HEK293 (cell line): ENCODE results near the gene FOSB.

Experiments
- GLI4 ChIP-seq: fragments of 450-650 bp; formaldehyde crosslinking; IDR thresholded peaks from 2 replicates; pipeline ENCODE4 v1.5.1; 2016; ENCODE audit warnings: missing biosample characterization, missing genetic modification characterization
- MYNN ChIP-seq: fragments of 450-650 bp; formaldehyde crosslinking; IDR thresholded peaks from 2 replicates; pipeline ENCODE4 v1.5.1; 2016; ENCODE audit warnings: missing biosample characterization, missing genetic modification characterization, borderline replicate concordance
- SCRT1 ChIP-seq: fragments of 450-650 bp; formaldehyde crosslinking; IDR thresholded peaks from 2 replicates; pipeline ENCODE4 v1.5.1; 2016; ENCODE audit warnings: missing biosample characterization, missing genetic modification characterization, borderline replicate concordance
- SETDB1 ChIP-seq: IDR thresholded peaks from one replicate; pipeline ENCODE4 v1.6.1; 2017; ENCODE audit warnings: mild to moderate bottlenecking, low read length, moderate library complexity, mixed read lengths; ENCODE audit not compliant: insufficient read length
- ZBTB7A ChIP-seq: fragments of 450-650 bp; formaldehyde crosslinking; IDR thresholded peaks from 2 replicates; pipeline ENCODE4 v1.5.1; 2016; ENCODE audit warnings: low read depth, missing biosample characterization, missing genetic modification characterization
- ZFP3 ChIP-seq: fragments of 450-650 bp; formaldehyde crosslinking; IDR thresholded peaks from 2 replicates; pipeline ENCODE4 v1.5.1; 2016; ENCODE audit warnings: low read depth, missing biosample characterization, missing genetic modification characterization
- ZNF221 ChIP-seq: fragments of 450-650 bp; formaldehyde crosslinking; IDR thresholded peaks from 2 replicates; pipeline ENCODE4 v1.5.1; 2017; ENCODE audit warnings: missing biosample characterization, missing genetic modification characterization, borderline replicate concordance
- ZNF341 ChIP-seq: fragments of 450-650 bp; formaldehyde crosslinking; IDR thresholded peaks from 2 replicates; pipeline ENCODE4; 2016; ENCODE audit warnings: low read depth, missing biosample characterization, missing genetic modification characterization
- ZNF629 ChIP-seq: fragments of 450-650 bp; formaldehyde crosslinking; IDR thresholded peaks from 2 replicates; pipeline ENCODE4 v1.5.1; 2017; ENCODE audit warnings: missing biosample characterization, missing genetic modification characterization
- ZNF677 ChIP-seq: fragments of 450-650 bp; IDR thresholded peaks from 2 replicates; pipeline ENCODE4 v1.5.0; 2018; ENCODE audit warnings: missing biosample characterization, mild to moderate bottlenecking, missing genetic modification characterization, moderate library complexity
- TF ChIP-seq, protein P1 (sequence below): fragments of 450-650 bp; formaldehyde crosslinking; conservative IDR thresholded peaks from 2 replicates; pipeline ENCODE4 v1.5.1; 2016; ENCODE audit warnings: low read depth, missing biosample characterization, missing genetic modification characterization
- TF ChIP-seq, protein P2 (sequence below): fragments of 450-650 bp; formaldehyde crosslinking; IDR thresholded peaks from 2 replicates; pipeline ENCODE4; 2016; ENCODE audit warnings: missing biosample characterization, missing genetic modification characterization
- TF ChIP-seq, protein P3 (sequence below): fragments of 450-650 bp; formaldehyde crosslinking; IDR thresholded peaks from 2 replicates; pipeline ENCODE4 v1.5.1; 2017; ENCODE audit warnings: missing biosample characterization, missing genetic modification characterization
- TF ChIP-seq, protein P4 (sequence below): fragments of 450-650 bp; formaldehyde crosslinking; IDR thresholded peaks from 2 replicates; pipeline ENCODE4 v1.5.1; 2016; ENCODE audit warnings: missing biosample characterization, missing genetic modification characterization, borderline replicate concordance
- TF ChIP-seq, protein P5 (sequence below): fragments of 450-650 bp; formaldehyde crosslinking; IDR thresholded peaks from 2 replicates; pipeline ENCODE4 v1.5.1; 2016; ENCODE audit warnings: missing biosample characterization, missing genetic modification characterization
- TF ChIP-seq, protein P6 (sequence below): fragments of 450-650 bp; formaldehyde crosslinking; IDR thresholded peaks from 2 replicates; pipeline ENCODE4 v1.5.1; 2016; ENCODE audit warnings: missing biosample characterization, missing genetic modification characterization
- TF ChIP-seq, protein P7 (sequence below): fragments of 450-650 bp; formaldehyde crosslinking; optimal IDR thresholded peaks from 2 replicates; pipeline ENCODE3; 2016; ENCODE audit warnings: missing biosample characterization, mild to moderate bottlenecking, missing genetic modification characterization

FOSB gene

DNA sequence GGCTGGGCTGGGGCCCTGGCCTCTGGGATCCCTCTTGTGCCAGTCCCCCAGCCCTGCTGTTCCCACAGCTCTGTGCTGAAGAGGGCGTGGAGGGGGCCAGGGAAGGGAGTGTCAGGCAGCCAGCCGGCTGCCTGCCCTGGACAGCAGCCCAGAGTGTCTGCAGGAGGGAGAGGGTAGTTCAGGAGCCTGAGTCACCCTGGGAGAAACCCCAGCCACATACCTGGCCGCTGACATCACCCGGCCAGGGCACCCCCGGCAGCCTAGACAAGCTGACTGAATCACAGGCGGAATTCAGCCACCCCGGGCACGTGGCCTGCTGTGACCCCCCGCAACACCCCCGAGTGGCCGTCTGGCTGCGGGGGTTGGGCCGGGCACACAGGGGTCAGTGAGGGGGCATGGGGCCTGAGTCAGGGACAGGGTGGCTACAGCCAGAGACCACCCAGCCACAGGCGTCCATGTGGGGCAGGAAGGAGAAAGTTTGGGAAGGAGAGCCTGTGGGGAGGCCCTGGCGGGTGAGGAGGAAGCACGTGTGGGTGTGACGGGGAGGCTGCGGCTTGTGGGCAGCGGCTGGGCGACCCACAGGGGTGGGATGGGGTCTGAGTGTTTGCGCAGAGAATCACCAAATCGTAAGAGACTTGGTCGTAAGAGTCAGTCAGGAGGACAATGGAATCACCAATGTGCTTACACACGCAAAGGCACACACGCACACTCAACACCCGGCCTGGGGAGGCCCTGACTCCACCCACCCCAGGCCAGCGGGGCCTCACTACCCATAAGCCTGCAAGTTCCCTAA lies 11.9 kb upstream of the FOSB start (continued):
- TF ChIP-seq, protein P1, sequence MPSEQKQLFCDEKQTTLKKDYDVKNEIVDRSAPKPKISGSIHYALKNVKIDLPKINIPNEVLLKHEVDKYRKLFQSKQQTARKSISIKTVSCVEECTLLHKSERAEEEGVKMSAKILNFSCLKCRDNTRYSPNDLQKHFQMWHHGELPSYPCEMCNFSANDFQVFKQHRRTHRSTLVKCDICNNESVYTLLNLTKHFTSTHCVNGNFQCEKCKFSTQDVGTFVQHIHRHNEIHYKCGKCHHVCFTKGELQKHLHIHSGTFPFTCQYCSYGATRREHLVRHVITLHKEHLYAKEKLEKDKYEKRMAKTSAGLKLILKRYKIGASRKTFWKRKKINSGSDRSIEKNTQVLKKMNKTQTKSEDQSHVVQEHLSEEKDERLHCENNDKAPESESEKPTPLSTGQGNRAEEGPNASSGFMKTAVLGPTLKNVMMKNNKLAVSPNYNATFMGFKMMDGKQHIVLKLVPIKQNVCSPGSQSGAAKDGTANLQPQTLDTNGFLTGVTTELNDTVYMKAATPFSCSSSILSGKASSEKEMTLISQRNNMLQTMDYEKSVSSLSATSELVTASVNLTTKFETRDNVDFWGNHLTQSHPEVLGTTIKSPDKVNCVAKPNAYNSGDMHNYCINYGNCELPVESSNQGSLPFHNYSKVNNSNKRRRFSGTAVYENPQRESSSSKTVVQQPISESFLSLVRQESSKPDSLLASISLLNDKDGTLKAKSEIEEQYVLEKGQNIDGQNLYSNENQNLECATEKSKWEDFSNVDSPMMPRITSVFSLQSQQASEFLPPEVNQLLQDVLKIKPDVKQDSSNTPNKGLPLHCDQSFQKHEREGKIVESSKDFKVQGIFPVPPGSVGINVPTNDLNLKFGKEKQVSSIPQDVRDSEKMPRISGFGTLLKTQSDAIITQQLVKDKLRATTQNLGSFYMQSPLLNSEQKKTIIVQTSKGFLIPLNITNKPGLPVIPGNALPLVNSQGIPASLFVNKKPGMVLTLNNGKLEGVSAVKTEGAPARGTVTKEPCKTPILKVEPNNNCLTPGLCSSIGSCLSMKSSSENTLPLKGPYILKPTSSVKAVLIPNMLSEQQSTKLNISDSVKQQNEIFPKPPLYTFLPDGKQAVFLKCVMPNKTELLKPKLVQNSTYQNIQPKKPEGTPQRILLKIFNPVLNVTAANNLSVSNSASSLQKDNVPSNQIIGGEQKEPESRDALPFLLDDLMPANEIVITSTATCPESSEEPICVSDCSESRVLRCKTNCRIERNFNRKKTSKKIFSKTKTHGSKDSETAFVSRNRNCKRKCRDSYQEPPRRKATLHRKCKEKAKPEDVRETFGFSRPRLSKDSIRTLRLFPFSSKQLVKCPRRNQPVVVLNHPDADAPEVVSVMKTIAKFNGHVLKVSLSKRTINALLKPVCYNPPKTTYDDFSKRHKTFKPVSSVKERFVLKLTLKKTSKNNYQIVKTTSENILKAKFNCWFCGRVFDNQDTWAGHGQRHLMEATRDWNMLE (tag by site-specific recombination): 0 out of 2 replicates have a peak, but pooled peaks have one; percentile 14
- TF ChIP-seq, protein P2, sequence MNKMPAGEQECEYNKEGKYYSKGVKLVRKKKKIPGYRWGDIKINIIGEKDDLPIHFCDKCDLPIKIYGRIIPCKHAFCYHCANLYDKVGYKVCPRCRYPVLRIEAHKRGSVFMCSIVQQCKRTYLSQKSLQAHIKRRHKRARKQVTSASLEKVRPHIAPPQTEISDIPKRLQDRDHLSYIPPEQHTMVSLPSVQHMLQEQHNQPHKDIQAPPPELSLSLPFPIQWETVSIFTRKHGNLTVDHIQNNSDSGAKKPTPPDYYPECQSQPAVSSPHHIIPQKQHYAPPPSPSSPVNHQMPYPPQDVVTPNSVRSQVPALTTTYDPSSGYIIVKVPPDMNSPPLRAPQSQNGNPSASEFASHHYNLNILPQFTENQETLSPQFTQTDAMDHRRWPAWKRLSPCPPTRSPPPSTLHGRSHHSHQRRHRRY (tag by site-specific recombination): no peak
- peak; percentile 93 for TF ChIP-seq ZNF629 (tag by site-specific recombination)
- TF ChIP-seq ZNF677: no peak
- no peak for TF ChIP-seq MYNN (tag by site-specific recombination)
- TF ChIP-seq, protein P3, sequence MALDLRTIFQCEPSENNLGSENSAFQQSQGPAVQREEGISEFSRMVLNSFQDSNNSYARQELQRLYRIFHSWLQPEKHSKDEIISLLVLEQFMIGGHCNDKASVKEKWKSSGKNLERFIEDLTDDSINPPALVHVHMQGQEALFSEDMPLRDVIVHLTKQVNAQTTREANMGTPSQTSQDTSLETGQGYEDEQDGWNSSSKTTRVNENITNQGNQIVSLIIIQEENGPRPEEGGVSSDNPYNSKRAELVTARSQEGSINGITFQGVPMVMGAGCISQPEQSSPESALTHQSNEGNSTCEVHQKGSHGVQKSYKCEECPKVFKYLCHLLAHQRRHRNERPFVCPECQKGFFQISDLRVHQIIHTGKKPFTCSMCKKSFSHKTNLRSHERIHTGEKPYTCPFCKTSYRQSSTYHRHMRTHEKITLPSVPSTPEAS (tag by site-specific recombination): peak; percentile 52; the same call in 1 of the 2 replicates
- TF ChIP-seq ZBTB7A (tag by site-specific recombination): peak; percentile 60; the same call in 1 of the 2 replicates
- TF ChIP-seq, protein P4, sequence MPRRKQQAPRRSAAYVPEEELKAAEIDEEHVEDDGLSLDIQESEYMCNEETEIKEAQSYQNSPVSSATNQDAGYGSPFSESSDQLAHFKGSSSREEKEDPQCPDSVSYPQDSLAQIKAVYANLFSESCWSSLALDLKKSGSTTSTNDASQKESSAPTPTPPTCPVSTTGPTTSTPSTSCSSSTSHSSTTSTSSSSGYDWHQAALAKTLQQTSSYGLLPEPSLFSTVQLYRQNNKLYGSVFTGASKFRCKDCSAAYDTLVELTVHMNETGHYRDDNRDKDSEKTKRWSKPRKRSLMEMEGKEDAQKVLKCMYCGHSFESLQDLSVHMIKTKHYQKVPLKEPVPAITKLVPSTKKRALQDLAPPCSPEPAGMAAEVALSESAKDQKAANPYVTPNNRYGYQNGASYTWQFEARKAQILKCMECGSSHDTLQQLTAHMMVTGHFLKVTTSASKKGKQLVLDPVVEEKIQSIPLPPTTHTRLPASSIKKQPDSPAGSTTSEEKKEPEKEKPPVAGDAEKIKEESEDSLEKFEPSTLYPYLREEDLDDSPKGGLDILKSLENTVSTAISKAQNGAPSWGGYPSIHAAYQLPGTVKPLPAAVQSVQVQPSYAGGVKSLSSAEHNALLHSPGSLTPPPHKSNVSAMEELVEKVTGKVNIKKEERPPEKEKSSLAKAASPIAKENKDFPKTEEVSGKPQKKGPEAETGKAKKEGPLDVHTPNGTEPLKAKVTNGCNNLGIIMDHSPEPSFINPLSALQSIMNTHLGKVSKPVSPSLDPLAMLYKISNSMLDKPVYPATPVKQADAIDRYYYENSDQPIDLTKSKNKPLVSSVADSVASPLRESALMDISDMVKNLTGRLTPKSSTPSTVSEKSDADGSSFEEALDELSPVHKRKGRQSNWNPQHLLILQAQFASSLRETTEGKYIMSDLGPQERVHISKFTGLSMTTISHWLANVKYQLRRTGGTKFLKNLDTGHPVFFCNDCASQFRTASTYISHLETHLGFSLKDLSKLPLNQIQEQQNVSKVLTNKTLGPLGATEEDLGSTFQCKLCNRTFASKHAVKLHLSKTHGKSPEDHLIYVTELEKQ (tag by site-specific recombination): peak; percentile 56; the same call in 1 of the 2 replicates
- no peak for TF ChIP-seq SCRT1 (tag by site-specific recombination)
- TF ChIP-seq ZNF341 (tag by site-specific recombination): no peak
- peak; percentile 25; the same call in 1 of the 2 replicates for TF ChIP-seq GLI4 (tag by site-specific recombination)
- TF ChIP-seq, protein P5, sequence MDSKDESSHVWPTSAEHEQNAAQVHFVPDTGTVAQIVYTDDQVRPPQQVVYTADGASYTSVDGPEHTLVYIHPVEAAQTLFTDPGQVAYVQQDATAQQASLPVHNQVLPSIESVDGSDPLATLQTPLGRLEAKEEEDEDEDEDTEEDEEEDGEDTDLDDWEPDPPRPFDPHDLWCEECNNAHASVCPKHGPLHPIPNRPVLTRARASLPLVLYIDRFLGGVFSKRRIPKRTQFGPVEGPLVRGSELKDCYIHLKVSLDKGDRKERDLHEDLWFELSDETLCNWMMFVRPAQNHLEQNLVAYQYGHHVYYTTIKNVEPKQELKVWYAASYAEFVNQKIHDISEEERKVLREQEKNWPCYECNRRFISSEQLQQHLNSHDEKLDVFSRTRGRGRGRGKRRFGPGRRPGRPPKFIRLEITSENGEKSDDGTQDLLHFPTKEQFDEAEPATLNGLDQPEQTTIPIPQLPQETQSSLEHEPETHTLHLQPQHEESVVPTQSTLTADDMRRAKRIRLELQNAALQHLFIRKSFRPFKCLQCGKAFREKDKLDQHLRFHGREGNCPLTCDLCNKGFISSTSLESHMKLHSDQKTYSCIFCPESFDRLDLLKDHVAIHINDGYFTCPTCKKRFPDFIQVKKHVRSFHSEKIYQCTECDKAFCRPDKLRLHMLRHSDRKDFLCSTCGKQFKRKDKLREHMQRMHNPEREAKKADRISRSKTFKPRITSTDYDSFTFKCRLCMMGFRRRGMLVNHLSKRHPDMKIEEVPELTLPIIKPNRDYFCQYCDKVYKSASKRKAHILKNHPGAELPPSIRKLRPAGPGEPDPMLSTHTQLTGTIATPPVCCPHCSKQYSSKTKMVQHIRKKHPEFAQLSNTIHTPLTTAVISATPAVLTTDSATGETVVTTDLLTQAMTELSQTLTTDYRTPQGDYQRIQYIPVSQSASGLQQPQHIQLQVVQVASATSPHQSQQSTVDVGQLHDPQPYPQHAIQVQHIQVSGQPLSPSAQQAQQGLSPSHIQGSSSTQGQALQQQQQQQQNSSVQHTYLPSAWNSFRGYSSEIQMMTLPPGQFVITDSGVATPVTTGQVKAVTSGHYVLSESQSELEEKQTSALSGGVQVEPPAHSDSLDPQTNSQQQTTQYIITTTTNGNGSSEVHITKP (tag by site-specific recombination): peak; percentile 56
- TF ChIP-seq, protein P6, sequence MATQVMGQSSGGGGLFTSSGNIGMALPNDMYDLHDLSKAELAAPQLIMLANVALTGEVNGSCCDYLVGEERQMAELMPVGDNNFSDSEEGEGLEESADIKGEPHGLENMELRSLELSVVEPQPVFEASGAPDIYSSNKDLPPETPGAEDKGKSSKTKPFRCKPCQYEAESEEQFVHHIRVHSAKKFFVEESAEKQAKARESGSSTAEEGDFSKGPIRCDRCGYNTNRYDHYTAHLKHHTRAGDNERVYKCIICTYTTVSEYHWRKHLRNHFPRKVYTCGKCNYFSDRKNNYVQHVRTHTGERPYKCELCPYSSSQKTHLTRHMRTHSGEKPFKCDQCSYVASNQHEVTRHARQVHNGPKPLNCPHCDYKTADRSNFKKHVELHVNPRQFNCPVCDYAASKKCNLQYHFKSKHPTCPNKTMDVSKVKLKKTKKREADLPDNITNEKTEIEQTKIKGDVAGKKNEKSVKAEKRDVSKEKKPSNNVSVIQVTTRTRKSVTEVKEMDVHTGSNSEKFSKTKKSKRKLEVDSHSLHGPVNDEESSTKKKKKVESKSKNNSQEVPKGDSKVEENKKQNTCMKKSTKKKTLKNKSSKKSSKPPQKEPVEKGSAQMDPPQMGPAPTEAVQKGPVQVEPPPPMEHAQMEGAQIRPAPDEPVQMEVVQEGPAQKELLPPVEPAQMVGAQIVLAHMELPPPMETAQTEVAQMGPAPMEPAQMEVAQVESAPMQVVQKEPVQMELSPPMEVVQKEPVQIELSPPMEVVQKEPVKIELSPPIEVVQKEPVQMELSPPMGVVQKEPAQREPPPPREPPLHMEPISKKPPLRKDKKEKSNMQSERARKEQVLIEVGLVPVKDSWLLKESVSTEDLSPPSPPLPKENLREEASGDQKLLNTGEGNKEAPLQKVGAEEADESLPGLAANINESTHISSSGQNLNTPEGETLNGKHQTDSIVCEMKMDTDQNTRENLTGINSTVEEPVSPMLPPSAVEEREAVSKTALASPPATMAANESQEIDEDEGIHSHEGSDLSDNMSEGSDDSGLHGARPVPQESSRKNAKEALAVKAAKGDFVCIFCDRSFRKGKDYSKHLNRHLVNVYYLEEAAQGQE (tag by site-specific recombination): peak; percentile 91
- no peak for TF ChIP-seq ZNF221 (tag by site-specific recombination)
- TF ChIP-seq SETDB1: no peak
- TF ChIP-seq, protein P7, sequence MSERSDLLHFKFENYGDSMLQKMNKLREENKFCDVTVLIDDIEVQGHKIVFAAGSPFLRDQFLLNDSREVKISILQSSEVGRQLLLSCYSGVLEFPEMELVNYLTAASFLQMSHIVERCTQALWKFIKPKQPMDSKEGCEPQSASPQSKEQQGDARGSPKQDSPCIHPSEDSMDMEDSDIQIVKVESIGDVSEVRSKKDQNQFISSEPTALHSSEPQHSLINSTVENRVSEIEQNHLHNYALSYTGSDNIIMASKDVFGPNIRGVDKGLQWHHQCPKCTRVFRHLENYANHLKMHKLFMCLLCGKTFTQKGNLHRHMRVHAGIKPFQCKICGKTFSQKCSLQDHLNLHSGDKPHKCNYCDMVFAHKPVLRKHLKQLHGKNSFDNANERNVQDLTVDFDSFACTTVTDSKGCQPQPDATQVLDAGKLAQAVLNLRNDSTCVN: peak; percentile 38
- peak; percentile 35; the same call in 1 of the 2 replicates for TF ChIP-seq ZFP3 (tag by site-specific recombination)
